Caco-2 (cell line): ENCODE data around the gene SRSF11. TPM values are rescaled to one million over a fixed set of nuclear protein-coding genes. Genes with fewer than 3 reads are reported as not detected.

ENCODE experiments used
- BruUV-seq: library from RNA; stranded (reverse); fragments of 400-500 nt; replicated peaks from 2 replicates; lab custom pipeline; 2021; lab: Mats Ljungman, UMichigan
- CTCF ChIA-PET: fragments of 300-600 bp; sonication (Branson Sonifier 250); formaldehyde crosslinking; loops from one replicate; lab custom pipeline; 2022; ENCODE audit warnings: antibody characterized with exemption; lab: Charles Lee
- POLR2A ChIA-PET: fragments of 300-600 bp; sonication (Branson Sonifier 250); formaldehyde crosslinking; loops from one replicate; lab custom pipeline; 2022; ENCODE audit warnings: antibody characterized with exemption; lab: Charles Lee
- DNase-seq, 2 experiments: peaks; one replicate each; pipeline versions ENCODE4 v3.0.0 to v3.0.0-alpha.2; 2020 to 2022
- H3K27me3 ChIP-seq: replicated peaks from 2 replicates; pipeline ENCODE4 v1.6.0; 2011; ENCODE audit warnings: low read length; ENCODE audit not compliant: control insufficient read depth, insufficient read depth
- H3K36me3 ChIP-seq: 2 replicates; pipeline ENCODE4 v1.5.1; 2011; ENCODE audit warnings: low read length; ENCODE audit not compliant: control insufficient read depth, insufficient read depth
- H3K4me1 ChIP-seq: fragments of 250-450 bp; sonication (Bioruptor Pico); 2 replicates; pipeline ENCODE4 v1.5.1; 2020; ENCODE audit warnings: mild to moderate bottlenecking
- H3K4me3 ChIP-seq: 2 replicates; pipeline ENCODE4 v1.5.1; 2011; ENCODE audit warnings: low read depth, mild to moderate bottlenecking, control low read depth, low read length
- H3K9me3 ChIP-seq: fragments of 250-450 bp; sonication (Bioruptor Pico); 2 replicates; pipeline ENCODE4 v1.5.1; 2020; ENCODE audit warnings: mild to moderate bottlenecking, moderate library complexity
- H3K27ac Mint-ChIP-seq: one replicate; pipeline ENCODE4 v1.8.0; 2022; ENCODE audit warnings: mixed read lengths; ENCODE audit not compliant: unreplicated experiment
- H3K27me3 Mint-ChIP-seq: one replicate; pipeline ENCODE4 v1.8.0; 2022; ENCODE audit warnings: mixed read lengths; ENCODE audit not compliant: insufficient read depth, unreplicated experiment
- H3K36me3 Mint-ChIP-seq: one replicate; pipeline ENCODE4 v1.8.0; 2022; ENCODE audit warnings: mild to moderate bottlenecking, mixed read lengths; ENCODE audit not compliant: insufficient read depth, unreplicated experiment
- H3K4me1 Mint-ChIP-seq: one replicate; pipeline ENCODE4 v1.8.0; 2022; ENCODE audit warnings: low read depth, mixed read lengths; ENCODE audit not compliant: unreplicated experiment
- H3K4me3 Mint-ChIP-seq: one replicate; pipeline ENCODE4 v1.8.0; 2022; ENCODE audit warnings: mild to moderate bottlenecking, moderate library complexity, mixed read lengths; ENCODE audit not compliant: unreplicated experiment
- H3K9me3 Mint-ChIP-seq: one replicate; pipeline ENCODE4 v1.8.0; 2022; ENCODE audit warnings: mixed read lengths; ENCODE audit not compliant: unreplicated experiment
- CTCF ChIP-seq, 2 experiments: fragments of 200-600 bp in 1 of 2; IDR thresholded peaks; 1 replicate in 1 of 2; 2 replicates in 1 of 2; pipeline versions ENCODE4 v1.5.1 to v1.8.0; 2011 to 2022; ENCODE audit warnings: antibody characterized with exemption in 1 of 2, control low read depth in 1 of 2, inconsistent platforms in 1 of 2, low read depth in 1 of 2, low read length in 1 of 2, mild to moderate bottlenecking in 1 of 2, moderate library complexity in 1 of 2; ENCODE audit not compliant: insufficient read depth in 1 of 2, severe bottlenecking in 1 of 2, unreplicated experiment in 1 of 2
- intact Hi-C: fragments of 100-400 bp; cut with micrococcal nuclease; formaldehyde crosslinking; loops from one replicate; pipeline ENCODE4 v1.10.0; 2022; ENCODE audit not compliant: unreplicated experiment
- total RNA-seq: library from RNA; stranded (reverse); gene quantifications from 2 replicates; pipeline ENCODE4 v1.2.3, GENCODE V29; 2022

The SRSF11 gene
- total RNA-seq, 1 experiment from 2014 or later: 119 TPM

GRCh38 chr1:70222716-70223235, 1.6 kb downstream of the SRSF11 start:
- no peaks in the 10 kb centered on the region for H3K9me3 ChIP-seq
- no peak overlapping the region for H3K27ac Mint-ChIP-seq
- intact Hi-C loops: loop anchor here (5.0 kb wide), 1 partner anchor 130 kb away; the partner anchor contains the start of gene ANKRD13C
- H3K27me3 ChIP-seq: no peaks in the 10 kb centered on the region
- H3K4me1 Mint-ChIP-seq: no peaks in the 10 kb centered on the region
- no peaks in the 10 kb centered on the region for H3K36me3 ChIP-seq
- no TSS peak for BruUV-seq
- no peaks in the 10 kb centered on the region for H3K9me3 Mint-ChIP-seq
- H3K4me3 ChIP-seq: peak overlapping the region; percentile 73
- no peaks in the 10 kb centered on the region for H3K27me3 Mint-ChIP-seq
- DNase-seq: no peak
- no peak for TF ChIP-seq CTCF (IDR thresholded peaks at IDR 0.05; ENCODE audit: insufficient read depth in 1 of 2, low read depth in 1 of 2, low read length in 1 of 2, severe bottlenecking in 1 of 2, unreplicated experiment in 1 of 2)
- H3K36me3 Mint-ChIP-seq: peaks cover 40% of the 10 kb centered on the region
- CTCF ChIA-PET: no interaction called here
- peaks cover 5% of the 10 kb centered on the region; the same call in 1 of the 2 replicates for H3K4me1 ChIP-seq
- peak overlapping the region; percentile 77 for H3K4me3 Mint-ChIP-seq
- POLR2A ChIA-PET: no interaction called here

- ChIA-PET POLR2A (no interaction called here), CTCF (no interaction called here)
- H3K27me3 ChIP-seq: no peaks in the 10 kb centered on the region
- H3K4me1 Mint-ChIP-seq: no peaks in the 10 kb centered on the region
- H3K4me1 ChIP-seq: peaks cover 5% of the 10 kb centered on the region; the same call in 1 of the 2 replicates
- no peaks in the 10 kb centered on the region for H3K36me3 ChIP-seq
- peaks cover 42% of the 10 kb centered on the region for H3K36me3 Mint-ChIP-seq
- no peak for DNase-seq
- no peak overlapping the region for H3K4me3 Mint-ChIP-seq
- no peaks in the 10 kb centered on the region for H3K9me3 ChIP-seq
- H3K4me3 ChIP-seq: no peak overlapping the region
- intact Hi-C loops: loop anchor here (5.0 kb wide), 1 partner anchor 127 kb away; the partner anchor contains the start of gene ANKRD13C
- H3K27ac Mint-ChIP-seq: no peak overlapping the region
- no TSS peak for BruUV-seq
- no peaks in the 10 kb centered on the region for H3K27me3 Mint-ChIP-seq
- TF ChIP-seq CTCF (IDR thresholded peaks at IDR 0.05; ENCODE audit: insufficient read depth in 1 of 2, low read depth in 1 of 2, low read length in 1 of 2, severe bottlenecking in 1 of 2, unreplicated experiment in 1 of 2): no peak
- H3K9me3 Mint-ChIP-seq: no peaks in the 10 kb centered on the region
Observed at GRCh38 chr1:70224954-70225353, 3.8 kb downstream of the SRSF11 start.

GRCh38 chr1:70227439-70227838, 6.3 kb downstream of the SRSF11 start:
- no peak for DNase-seq
- no peaks in the 10 kb centered on the region for H3K9me3 ChIP-seq
- H3K36me3 ChIP-seq: no peaks in the 10 kb centered on the region
- H3K27ac Mint-ChIP-seq: no peak overlapping the region
- H3K4me1 ChIP-seq: peaks cover 5% of the 10 kb centered on the region; the same call in 1 of the 2 replicates
- no TSS peak for BruUV-seq
- no peak for TF ChIP-seq CTCF (IDR thresholded peaks at IDR 0.05; ENCODE audit: insufficient read depth in 1 of 2, low read depth in 1 of 2, low read length in 1 of 2, severe bottlenecking in 1 of 2, unreplicated experiment in 1 of 2)
- no peaks in the 10 kb centered on the region for H3K9me3 Mint-ChIP-seq
- H3K27me3 Mint-ChIP-seq: no peaks in the 10 kb centered on the region
- POLR2A ChIA-PET: no interaction called here
- no peaks in the 10 kb centered on the region for H3K4me1 Mint-ChIP-seq
- H3K27me3 ChIP-seq: no peaks in the 10 kb centered on the region
- CTCF ChIA-PET: no interaction called here
- no peak overlapping the region for H3K4me3 Mint-ChIP-seq
- H3K36me3 Mint-ChIP-seq: peaks cover 45% of the 10 kb centered on the region
- intact Hi-C loops: no loop called here
- H3K4me3 ChIP-seq: no peak overlapping the region
